Neural progenitor cell (in vitro differentiated cells): Measurements from ENCODE around the gene ECT2L. TPM values are rescaled to one million over a fixed set of nuclear protein-coding genes. Genes with fewer than 3 reads are reported as not detected.

Experiments
- DNase-seq: peaks from one replicate; pipeline ENCODE4 v3.0.0-alpha.2; 2016; ENCODE audit warnings: low spot score
- H2AFZ ChIP-seq: fragments of 200-600 bp; sonication (generic); replicated peaks from 2 replicates; pipeline ENCODE4 v1.6.1; 2016; ENCODE audit warnings: antibody characterized with exemption
- H3F3A ChIP-seq: fragments of 200-600 bp; sonication (generic); 2 replicates; pipeline ENCODE4 v1.6.1; 2016; ENCODE audit warnings: antibody characterized with exemption, low read depth
- H3K27ac ChIP-seq: fragments of 200-600 bp; sonication (generic); 2 replicates; pipeline ENCODE4 v1.5.1; 2016; ENCODE audit warnings: mild to moderate bottlenecking
- H3K27me3 ChIP-seq: fragments of 200-600 bp; sonication (generic); 2 replicates; pipeline ENCODE4 v1.6.1; 2016; ENCODE audit warnings: mild to moderate bottlenecking, moderate library complexity
- H3K36me3 ChIP-seq: fragments of 200-600 bp; sonication (generic); 2 replicates; pipeline ENCODE4 v1.5.1; 2016
- H3K4me1 ChIP-seq: fragments of 200-600 bp; sonication (generic); 2 replicates; pipeline ENCODE4 v1.6.1; 2016; ENCODE audit warnings: mixed run types
- H3K4me2 ChIP-seq: fragments of 200-600 bp; sonication (generic); 2 replicates; pipeline ENCODE4 v1.6.1; 2016
- H3K4me3 ChIP-seq: fragments of 200-600 bp; sonication (generic); 2 replicates; pipeline ENCODE4 v1.5.1; 2016
- H3K79me2 ChIP-seq: fragments of 200-600 bp; sonication (generic); 2 replicates; pipeline ENCODE4 v1.6.1; 2016; ENCODE audit warnings: low read depth
- H3K9ac ChIP-seq: fragments of 200-600 bp; sonication (generic); 2 replicates; pipeline ENCODE4 v1.6.1; 2016
- H3K9me3 ChIP-seq: fragments of 200-600 bp; sonication (generic); 2 replicates; pipeline ENCODE4 v1.5.1; 2016; ENCODE audit warnings: low read depth
- H4K20me1 ChIP-seq: fragments of 200-600 bp; sonication (generic); 2 replicates; pipeline ENCODE4 v1.6.1; 2016; ENCODE audit warnings: low read depth
- H3K27ac Mint-ChIP-seq: 3 replicates; pipeline ENCODE4 v1.8.0; 2021; ENCODE audit warnings: mixed read lengths
- H3K27me3 Mint-ChIP-seq: 2 replicates; pipeline ENCODE4 v1.8.0; 2022; ENCODE audit warnings: low read depth, mild to moderate bottlenecking, inconsistent platforms, moderate library complexity, mixed read lengths; ENCODE audit not compliant: insufficient read depth
- H3K36me3 Mint-ChIP-seq: 3 replicates; pipeline ENCODE4 v1.8.0; 2021; ENCODE audit warnings: mixed read lengths
- H3K4me1 Mint-ChIP-seq: 3 replicates; pipeline ENCODE4 v1.8.0; 2021; ENCODE audit warnings: mixed read lengths
- H3K4me3 Mint-ChIP-seq: 3 replicates; pipeline ENCODE4 v1.8.0; 2021; ENCODE audit warnings: mild to moderate bottlenecking, moderate library complexity, mixed read lengths
- H3K9me3 Mint-ChIP-seq: 3 replicates; pipeline ENCODE4 v1.8.0; 2020; ENCODE audit warnings: mixed read lengths
- CTCF ChIP-seq: fragments of 200-600 bp; sonication (generic); IDR thresholded peaks from 2 replicates; pipeline ENCODE4 v1.5.1; 2017; ENCODE audit warnings: antibody characterized with exemption, mild to moderate bottlenecking
- EZH2 ChIP-seq: fragments of 200-600 bp; sonication (generic); IDR thresholded peaks from 2 replicates; pipeline ENCODE4 v1.6.1; 2017; ENCODE audit warnings: antibody characterized with exemption, mild to moderate bottlenecking, moderate library complexity
- EZH2phosphoT487 ChIP-seq: fragments of 200-600 bp; sonication (generic); IDR thresholded peaks from 2 replicates; pipeline ENCODE4 v1.6.1; 2017; ENCODE audit warnings: antibody characterized with exemption
- total RNA-seq: library from RNA; depleted of rRNA; stranded (reverse); fragments of >200 nt; gene quantifications from 2 replicates; pipeline ENCODE4 v1.2.3, GENCODE V29; 2015; ENCODE audit warnings: low replicate concordance

ECT2L gene
- total RNA-seq, 1 donor from 2014 or later = not detected

DNA sequence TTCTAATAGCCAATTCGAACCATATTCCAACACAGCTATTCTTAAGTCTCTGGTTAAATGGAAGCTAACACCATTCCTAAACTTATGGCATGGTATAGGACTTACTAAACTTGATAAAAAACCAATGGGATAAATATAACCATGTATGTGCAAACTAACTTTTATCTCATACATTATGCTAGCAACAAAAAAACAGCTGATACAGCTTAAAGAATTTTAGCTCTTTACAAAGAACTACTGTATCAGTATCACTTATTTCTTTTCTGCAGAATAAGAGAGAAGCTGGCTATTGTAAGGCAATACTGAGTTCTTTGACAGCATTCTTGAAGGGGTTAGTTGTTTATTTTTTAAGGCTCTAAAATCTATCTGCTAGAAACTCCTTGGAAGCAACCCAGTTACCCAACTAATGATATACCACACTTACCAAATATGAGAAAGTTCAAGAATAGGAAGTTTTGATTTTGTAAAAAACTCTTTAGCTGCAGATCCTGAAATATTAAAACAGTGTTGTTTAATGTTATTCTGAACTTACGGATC lies 147.3 kb downstream of the ECT2L start:
- Mint-ChIP-seq H3K4me3 (no peak overlapping the region), H3K36me3 (peaks cover 30% of the 10 kb centered on the region), H3K4me1 (peaks cover 5% of the 10 kb centered on the region), H3K27ac (no peak overlapping the region), H3K9me3 (no peaks in the 10 kb centered on the region), H3K27me3 (no peaks in the 10 kb centered on the region)
- Histone ChIP-seq H3K9me3 (no peaks in the 10 kb centered on the region), H3K4me2 (no peak overlapping the region), H4K20me1 (peaks cover 8% of the 10 kb centered on the region), H3K36me3 (peaks cover 30% of the 10 kb centered on the region), H3K79me2 (peaks cover 31% of the 10 kb centered on the region), H3K27ac (no peak overlapping the region), H2AFZ (no peak overlapping the region), H3K4me1 (peaks cover 7% of the 10 kb centered on the region), H3K9ac (no peak overlapping the region), H3F3A (no peaks in the 10 kb centered on the region), H3K4me3 (no peak overlapping the region), H3K27me3 (no peaks in the 10 kb centered on the region)
- TF ChIP-seq EZH2phosphoT487 (no peak), CTCF (no peak), EZH2 (no peak)
- no peak for DNase-seq

DNA sequence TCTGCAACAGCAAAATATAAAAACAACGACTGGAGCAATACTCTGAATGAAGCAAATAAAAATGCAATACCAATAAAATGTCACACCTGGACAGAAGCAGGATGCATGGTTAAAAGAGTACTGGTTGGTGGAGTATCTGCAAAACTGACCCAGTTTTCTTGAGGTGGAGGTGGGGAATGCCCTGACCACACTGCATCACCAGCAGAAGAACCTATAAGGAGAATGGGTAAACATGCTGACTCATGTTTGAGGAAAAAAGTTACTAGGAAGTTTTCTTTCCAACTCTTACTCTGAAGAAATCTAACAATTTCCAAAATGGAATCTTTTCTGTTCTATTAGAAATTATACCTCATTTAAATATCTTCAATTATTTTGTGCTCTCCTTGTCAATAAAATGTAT lies 148.5 kb downstream of the ECT2L start:
- no peaks in the 10 kb centered on the region for H3K9me3 Mint-ChIP-seq
- H3K27me3 Mint-ChIP-seq = no peaks in the 10 kb centered on the region
- TF ChIP-seq EZH2phosphoT487 = no peak
- TF ChIP-seq CTCF = no peak
- no peak for TF ChIP-seq EZH2
- Histone ChIP-seq H3K9me3 (no peaks in the 10 kb centered on the region), H3K9ac (no peak overlapping the region), H3K79me2 (peaks cover 44% of the 10 kb centered on the region), H3K4me3 (no peak overlapping the region), H3K36me3 (peaks cover 19% of the 10 kb centered on the region), H3K27me3 (no peaks in the 10 kb centered on the region), H2AFZ (no peak overlapping the region), H4K20me1 (peaks cover 21% of the 10 kb centered on the region), H3K4me2 (no peak overlapping the region), H3K4me1 (peaks cover 7% of the 10 kb centered on the region), H3F3A (no peaks in the 10 kb centered on the region), H3K27ac (no peak overlapping the region)
- peaks cover 5% of the 10 kb centered on the region for H3K4me1 Mint-ChIP-seq
- no peak for DNase-seq
- peaks cover 23% of the 10 kb centered on the region for H3K36me3 Mint-ChIP-seq
- no peak overlapping the region for H3K27ac Mint-ChIP-seq
- H3K4me3 Mint-ChIP-seq = no peak overlapping the region

- H3F3A ChIP-seq = no peaks in the 10 kb centered on the region
- no peak overlapping the region for H3K9ac ChIP-seq
- Mint-ChIP-seq H3K4me1 (peaks cover 5% of the 10 kb centered on the region), H3K36me3 (peaks cover 23% of the 10 kb centered on the region), H3K27ac (peak overlapping the region; percentile 77), H3K9me3 (no peaks in the 10 kb centered on the region), H3K27me3 (no peaks in the 10 kb centered on the region), H3K4me3 (no peak overlapping the region)
- TF ChIP-seq CTCF = peak; percentile 36
- no peak for TF ChIP-seq EZH2
- TF ChIP-seq EZH2phosphoT487 = no peak
- peaks cover 53% of the 10 kb centered on the region for H3K79me2 ChIP-seq
- peaks cover 30% of the 10 kb centered on the region for H4K20me1 ChIP-seq
- peaks cover 7% of the 10 kb centered on the region for H3K4me1 ChIP-seq
- H3K36me3 ChIP-seq = peaks cover 15% of the 10 kb centered on the region
- no peak overlapping the region for H3K27ac ChIP-seq
- H3K4me2 ChIP-seq = no peak overlapping the region
- H3K27me3 ChIP-seq = no peaks in the 10 kb centered on the region
- no peak overlapping the region for H2AFZ ChIP-seq
- no peak overlapping the region for H3K4me3 ChIP-seq
- no peak for DNase-seq
- no peaks in the 10 kb centered on the region for H3K9me3 ChIP-seq
Observed at GRCh38 chr6:138945354-138945753, 149.5 kb downstream of the ECT2L start.
